NCI-H82 treated with DMSO at 0.1 percent for 48 hours (cell line): ENCODE measurements around the gene SETD3.

Source experiments
- DNase-seq: peaks from one replicate; lab custom pipeline; 2025; ENCODE audit not compliant: unreplicated experiment; lab: John Stamatoyannopoulos, UW

The SETD3 gene

GRCh38 chr14:99461411-99462085 is 19.1 kb downstream of the SETD3 start:
- DNase-seq = no peak

GRCh38 chr14:99460793-99461192 is 19.9 kb downstream of the SETD3 start:
- DNase-seq = no peak

GRCh38 chr14:99459481-99460100 is 21.1 kb downstream of the SETD3 start:
- no peak for DNase-seq

GRCh38 chr14:99454246-99454645 is 26.4 kb downstream of the SETD3 start:
- no peak for DNase-seq

- no peak for DNase-seq
Measured at GRCh38 chr14:99452968-99453367, 27.7 kb downstream of the SETD3 start.

GRCh38 chr14:99451234-99451633 is 29.4 kb downstream of the SETD3 start:
- no peak for DNase-seq

- DNase-seq = no peak
Measured at GRCh38 chr14:99450266-99450665, 30.4 kb downstream of the SETD3 start.

- DNase-seq = no peak
Measured at GRCh38 chr14:99447739-99448138, 32.9 kb downstream of the SETD3 start.

- no peak for DNase-seq
Measured at GRCh38 chr14:99445931-99446330, 34.7 kb downstream of the SETD3 start.

- no peak for DNase-seq
Measured at GRCh38 chr14:99441918-99442317, 38.7 kb downstream of the SETD3 start.

GRCh38 chr14:99441157-99441870 is 39.3 kb downstream of the SETD3 start:
- no peak for DNase-seq

GRCh38 chr14:99440278-99440677 is 40.4 kb downstream of the SETD3 start:
- no peak for DNase-seq

- no peak for DNase-seq
Measured at GRCh38 chr14:99437706-99438105, 43.0 kb downstream of the SETD3 start.

- no peak for DNase-seq
Measured at GRCh38 chr14:99436247-99437180, 44.1 kb downstream of the SETD3 start.

- no peak for DNase-seq
Measured at GRCh38 chr14:99435327-99435726, 45.3 kb downstream of the SETD3 start.

- no peak for DNase-seq
Measured at GRCh38 chr14:99432485-99432884, 48.2 kb downstream of the SETD3 start.

- DNase-seq = no peak
Measured at GRCh38 chr14:99431986-99432385, 48.7 kb downstream of the SETD3 start.

GRCh38 chr14:99430491-99430890 is 50.2 kb downstream of the SETD3 start:
- no peak for DNase-seq

GRCh38 chr14:99427632-99428300 is 52.9 kb downstream of the SETD3 start:
- no peak for DNase-seq

GRCh38 chr14:99426813-99427346 is 53.8 kb downstream of the SETD3 start:
- no peak for DNase-seq
